Panc1 (cell line): Measurements from ENCODE around the gene PLCB4.

ENCODE experiments used
- CTCF ChIP-seq: fragments of 450-650 bp; IDR thresholded peaks from 2 replicates; pipeline ENCODE4 v1.5.1; 2017; ENCODE audit warnings: mild to moderate bottlenecking
- POLR2AphosphoS5 ChIP-seq: IDR thresholded peaks from 2 replicates; pipeline ENCODE4 v1.6.1; 2012; ENCODE audit warnings: mild to moderate bottlenecking, low read depth, low read length, moderate library complexity
- REST ChIP-seq, 2 experiments: IDR thresholded peaks; 2 replicates each; pipeline ENCODE4 v1.6.1; 2011 to 2012; ENCODE audit warnings: low read depth in 2 of 2, control low read depth in 1 of 2, low read length in 1 of 2, mild to moderate bottlenecking in 1 of 2, moderate library complexity in 1 of 2; ENCODE audit not compliant: insufficient read depth in 1 of 2
- SIN3A ChIP-seq: IDR thresholded peaks from 2 replicates; pipeline ENCODE4 v1.6.1; 2012; ENCODE audit warnings: low read depth, mild to moderate bottlenecking, low read length, moderate library complexity, borderline replicate concordance; ENCODE audit not compliant: insufficient read depth
- TCF7L2 ChIP-seq: IDR thresholded peaks from 2 replicates; pipeline ENCODE4 v1.6.1; 2011; ENCODE audit warnings: mild to moderate bottlenecking, low read depth, low read length, inconsistent platforms

GRCh38 chr20:9200620-9201019, 131.7 kb downstream of the PLCB4 start:
- TF ChIP-seq CTCF = no peak
- TF ChIP-seq TCF7L2 = no peak
- TF ChIP-seq POLR2AphosphoS5 = no peak
- no peak for TF ChIP-seq REST (IDR thresholded peaks at IDR 0.05; ENCODE audit: insufficient read depth in 1 of 2, low read depth in 2 of 2, low read length in 1 of 2)
- TF ChIP-seq SIN3A = no peak
